Measurements from ENCODE around the gene TAGAP. TPM values are rescaled to one million over a fixed set of nuclear protein-coding genes. Genes with fewer than 3 reads are reported as not detected.

Gene TAGAP
- total RNA-seq, 1 donor from 2014 or later: 9.2 TPM

DNA sequence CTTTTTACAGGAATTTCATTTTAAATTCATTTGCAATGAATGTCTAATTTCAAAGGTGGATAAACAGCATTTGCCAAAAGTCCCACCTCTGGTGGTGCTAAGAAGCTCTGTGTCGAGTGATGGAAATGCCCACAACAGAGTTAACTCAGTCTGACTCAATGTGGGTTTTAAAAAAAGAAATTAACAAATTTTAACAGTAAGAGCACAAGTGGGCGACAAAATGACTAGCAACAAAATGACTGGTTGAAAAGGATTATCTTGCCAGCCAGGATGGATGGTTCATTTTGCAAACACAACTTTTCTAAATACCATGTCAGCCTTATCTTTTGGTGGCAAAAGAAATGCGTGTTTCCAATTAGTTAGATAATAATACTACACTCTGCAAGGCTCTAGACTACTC, 14.3 kb upstream of the TAGAP start:
- Histone ChIP-seq H3K9me3 (peaks cover 0 to 5% of the 10 kb centered on the region in 2 donors), H3K4me1 (no peaks in the 10 kb centered on the region), H3K36me3 (no peaks in the 10 kb centered on the region), H3K27ac (no peak overlapping the region), H3K27me3 (no peaks in the 10 kb centered on the region), H3K4me3 (no peak overlapping the region)
- DNase-seq (ENCODE audit: low spot score in 2 of 2): no peak
- intact Hi-C loops (cut with DNase I): no loop called here
- no peak for TF ChIP-seq CTCF (IDR thresholded peaks at IDR 0.05)

GRCh38 chr6:159056899-159057298, 12.1 kb upstream of the TAGAP start:
- TF ChIP-seq CTCF (IDR thresholded peaks at IDR 0.05): no peak
- Histone ChIP-seq H3K27me3 (no peaks in the 10 kb centered on the region), H3K27ac (no peak overlapping the region), H3K4me3 (no peak overlapping the region), H3K4me1 (no peaks in the 10 kb centered on the region), H3K9me3 (peaks cover 0 to 4% of the 10 kb centered on the region in 2 donors), H3K36me3 (no peaks in the 10 kb centered on the region)
- no peak for DNase-seq (ENCODE audit: low spot score in 2 of 2)
- intact Hi-C loops (cut with DNase I): no loop called here

- no peak overlapping the region for H3K27ac ChIP-seq
- no peak overlapping the region for H3K4me3 ChIP-seq
- TF ChIP-seq CTCF (IDR thresholded peaks at IDR 0.05): no peak
- no peaks in the 10 kb centered on the region for H3K4me1 ChIP-seq
- no peaks in the 10 kb centered on the region for H3K27me3 ChIP-seq
- DNase-seq (ENCODE audit: low spot score in 2 of 2): no peak
- intact Hi-C loops (cut with DNase I): no loop called here
- no peaks in the 10 kb centered on the region for H3K36me3 ChIP-seq
- H3K9me3 ChIP-seq: no peaks in the 10 kb centered on the region
Observed at GRCh38 chr6:159056432-159056831, 11.6 kb upstream of the TAGAP start.

- Histone ChIP-seq H3K27ac (no peak overlapping the region), H3K4me1 (no peaks in the 10 kb centered on the region), H3K4me3 (no peak overlapping the region), H3K36me3 (no peaks in the 10 kb centered on the region), H3K9me3 (no peaks in the 10 kb centered on the region), H3K27me3 (no peaks in the 10 kb centered on the region)
- no peak for DNase-seq (ENCODE audit: low spot score in 2 of 2)
- TF ChIP-seq CTCF (IDR thresholded peaks at IDR 0.05): no peak
- intact Hi-C loops (cut with DNase I): no loop called here
Observed at GRCh38 chr6:159056003-159056402, 11.2 kb upstream of the TAGAP start.

GRCh38 chr6:159053781-159054398, 9.1 kb upstream of the TAGAP start:
- H3K4me1 ChIP-seq: no peaks in the 10 kb centered on the region
- no peak overlapping the region for H3K27ac ChIP-seq
- H3K4me3 ChIP-seq: no peak overlapping the region
- no peaks in the 10 kb centered on the region for H3K9me3 ChIP-seq
- no peak for TF ChIP-seq CTCF (IDR thresholded peaks at IDR 0.05)
- no peak for DNase-seq (ENCODE audit: low spot score in 2 of 2)
- intact Hi-C loops (cut with DNase I): no loop called here
- H3K36me3 ChIP-seq: no peaks in the 10 kb centered on the region
- H3K27me3 ChIP-seq: no peaks in the 10 kb centered on the region

GRCh38 chr6:159052720-159053119, 7.9 kb upstream of the TAGAP start:
- Histone ChIP-seq H3K9me3 (no peaks in the 10 kb centered on the region), H3K4me1 (no peaks in the 10 kb centered on the region), H3K4me3 (no peak overlapping the region), H3K36me3 (no peaks in the 10 kb centered on the region), H3K27me3 (no peaks in the 10 kb centered on the region), H3K27ac (no peak overlapping the region)
- TF ChIP-seq CTCF (IDR thresholded peaks at IDR 0.05): no peak
- intact Hi-C loops (cut with DNase I): no loop called here
- DNase-seq (ENCODE audit: low spot score in 2 of 2): no peak

Measured in ascending aorta (tissue), 2 donors.